ENCODE results near the gene ANKDD1B.

Gene ANKDD1B

DNA sequence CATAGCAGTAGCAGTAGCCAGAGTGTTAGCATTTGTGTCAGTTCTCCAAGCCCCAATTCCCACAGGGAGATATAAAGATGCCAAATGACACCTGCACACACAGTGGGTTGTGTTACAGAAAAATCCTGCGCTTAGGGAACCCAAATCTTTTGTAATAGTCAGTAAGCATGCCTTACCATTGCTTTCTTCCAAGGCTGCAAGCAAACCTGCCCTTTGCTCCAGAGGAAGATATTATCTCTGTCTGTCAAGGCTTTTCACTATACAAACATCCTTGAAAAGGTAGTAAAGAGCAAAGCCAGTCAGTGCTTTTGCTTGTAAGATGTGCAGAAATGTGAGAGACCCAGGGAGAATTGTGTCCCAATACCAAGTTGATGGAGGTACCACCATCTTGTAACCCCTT is 2.9 kb downstream of the ANKDD1B start:
- Histone ChIP-seq H3K9me3 (ENCODE audit: control insufficient read depth, insufficient read depth, low read depth, low read length) (no peaks in the 10 kb centered on the region), H3K4me1 (ENCODE audit: control insufficient read depth, insufficient read depth, low read length) (peaks cover 24% of the 10 kb centered on the region), H3K36me3 (ENCODE audit: control insufficient read depth in 2 of 2, insufficient read depth in 1 of 2, low read length in 2 of 2) (no peaks in the 10 kb centered on the region), H3K4me3 (ENCODE audit: low read depth, low read length) (no peak overlapping the region), H3K27ac (ENCODE audit: extremely low read depth, low read depth, low read length) (no peak overlapping the region)
- POLR2A ChIA-PET: no interaction called here
- TF ChIP-seq ZNF354C (tag by site-specific recombination; IDR thresholded peaks at IDR 0.05; ENCODE audit: borderline replicate concordance, low read depth) (no peak), ZNF544 (tag by site-specific recombination; IDR thresholded peaks at IDR 0.05) (no peak), ZNF19 (tag by site-specific recombination; IDR thresholded peaks at IDR 0.05; ENCODE audit: low read depth) (no peak), ZBTB21 (tag by site-specific recombination; IDR thresholded peaks at IDR 0.05) (no peak), KLF10 (tag by site-specific recombination; IDR thresholded peaks at IDR 0.05) (no peak), ZNF302 (tag by site-specific recombination; IDR thresholded peaks at IDR 0.05; ENCODE audit: low read depth) (no peak), OVOL3 (tag by site-specific recombination; IDR thresholded peaks at IDR 0.05) (no peak), ZNF585B (tag by site-specific recombination; IDR thresholded peaks at IDR 0.05) (no peak)
- TF ChIP-seq, protein P1, sequence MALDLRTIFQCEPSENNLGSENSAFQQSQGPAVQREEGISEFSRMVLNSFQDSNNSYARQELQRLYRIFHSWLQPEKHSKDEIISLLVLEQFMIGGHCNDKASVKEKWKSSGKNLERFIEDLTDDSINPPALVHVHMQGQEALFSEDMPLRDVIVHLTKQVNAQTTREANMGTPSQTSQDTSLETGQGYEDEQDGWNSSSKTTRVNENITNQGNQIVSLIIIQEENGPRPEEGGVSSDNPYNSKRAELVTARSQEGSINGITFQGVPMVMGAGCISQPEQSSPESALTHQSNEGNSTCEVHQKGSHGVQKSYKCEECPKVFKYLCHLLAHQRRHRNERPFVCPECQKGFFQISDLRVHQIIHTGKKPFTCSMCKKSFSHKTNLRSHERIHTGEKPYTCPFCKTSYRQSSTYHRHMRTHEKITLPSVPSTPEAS (tag by site-specific recombination; IDR thresholded peaks at IDR 0.05): no peak
- TF ChIP-seq, protein P2, sequence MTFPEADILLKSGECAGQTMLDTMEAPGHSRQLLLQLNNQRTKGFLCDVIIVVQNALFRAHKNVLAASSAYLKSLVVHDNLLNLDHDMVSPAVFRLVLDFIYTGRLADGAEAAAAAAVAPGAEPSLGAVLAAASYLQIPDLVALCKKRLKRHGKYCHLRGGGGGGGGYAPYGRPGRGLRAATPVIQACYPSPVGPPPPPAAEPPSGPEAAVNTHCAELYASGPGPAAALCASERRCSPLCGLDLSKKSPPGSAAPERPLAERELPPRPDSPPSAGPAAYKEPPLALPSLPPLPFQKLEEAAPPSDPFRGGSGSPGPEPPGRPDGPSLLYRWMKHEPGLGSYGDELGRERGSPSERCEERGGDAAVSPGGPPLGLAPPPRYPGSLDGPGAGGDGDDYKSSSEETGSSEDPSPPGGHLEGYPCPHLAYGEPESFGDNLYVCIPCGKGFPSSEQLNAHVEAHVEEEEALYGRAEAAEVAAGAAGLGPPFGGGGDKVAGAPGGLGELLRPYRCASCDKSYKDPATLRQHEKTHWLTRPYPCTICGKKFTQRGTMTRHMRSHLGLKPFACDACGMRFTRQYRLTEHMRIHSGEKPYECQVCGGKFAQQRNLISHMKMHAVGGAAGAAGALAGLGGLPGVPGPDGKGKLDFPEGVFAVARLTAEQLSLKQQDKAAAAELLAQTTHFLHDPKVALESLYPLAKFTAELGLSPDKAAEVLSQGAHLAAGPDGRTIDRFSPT (tag by site-specific recombination; IDR thresholded peaks at IDR 0.05): no peak
- TF ChIP-seq, protein P3, sequence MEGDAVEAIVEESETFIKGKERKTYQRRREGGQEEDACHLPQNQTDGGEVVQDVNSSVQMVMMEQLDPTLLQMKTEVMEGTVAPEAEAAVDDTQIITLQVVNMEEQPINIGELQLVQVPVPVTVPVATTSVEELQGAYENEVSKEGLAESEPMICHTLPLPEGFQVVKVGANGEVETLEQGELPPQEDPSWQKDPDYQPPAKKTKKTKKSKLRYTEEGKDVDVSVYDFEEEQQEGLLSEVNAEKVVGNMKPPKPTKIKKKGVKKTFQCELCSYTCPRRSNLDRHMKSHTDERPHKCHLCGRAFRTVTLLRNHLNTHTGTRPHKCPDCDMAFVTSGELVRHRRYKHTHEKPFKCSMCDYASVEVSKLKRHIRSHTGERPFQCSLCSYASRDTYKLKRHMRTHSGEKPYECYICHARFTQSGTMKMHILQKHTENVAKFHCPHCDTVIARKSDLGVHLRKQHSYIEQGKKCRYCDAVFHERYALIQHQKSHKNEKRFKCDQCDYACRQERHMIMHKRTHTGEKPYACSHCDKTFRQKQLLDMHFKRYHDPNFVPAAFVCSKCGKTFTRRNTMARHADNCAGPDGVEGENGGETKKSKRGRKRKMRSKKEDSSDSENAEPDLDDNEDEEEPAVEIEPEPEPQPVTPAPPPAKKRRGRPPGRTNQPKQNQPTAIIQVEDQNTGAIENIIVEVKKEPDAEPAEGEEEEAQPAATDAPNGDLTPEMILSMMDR (tag by site-specific recombination; IDR thresholded peaks at IDR 0.05): no peak
- CTCF ChIA-PET: no interaction called here

DNA sequence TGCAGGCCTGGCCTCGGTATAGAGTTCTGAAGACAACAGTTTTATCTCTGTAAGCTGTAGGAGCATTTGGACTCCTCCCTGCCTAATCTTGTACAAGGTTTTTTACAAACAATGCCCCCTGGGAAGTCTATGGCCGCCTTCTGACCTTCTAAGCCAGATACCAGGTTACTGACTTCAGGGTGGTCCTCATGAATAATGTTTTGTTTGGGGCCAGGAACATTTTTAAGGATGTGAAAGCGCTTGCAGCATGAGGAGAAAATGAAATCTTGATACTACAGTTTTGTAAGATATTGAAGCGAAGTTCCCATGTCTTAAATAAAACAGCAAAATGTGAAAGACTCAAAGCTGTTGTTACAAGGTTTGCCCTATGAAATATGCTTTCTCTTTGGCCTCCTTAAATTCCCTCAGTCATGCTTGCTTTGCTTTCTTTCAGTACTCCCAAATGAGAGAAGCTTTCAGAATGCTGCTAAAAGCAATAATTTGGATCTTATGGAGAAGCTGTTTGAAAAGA is 5.2 kb downstream of the ANKDD1B start:
- TF ChIP-seq, protein P4, sequence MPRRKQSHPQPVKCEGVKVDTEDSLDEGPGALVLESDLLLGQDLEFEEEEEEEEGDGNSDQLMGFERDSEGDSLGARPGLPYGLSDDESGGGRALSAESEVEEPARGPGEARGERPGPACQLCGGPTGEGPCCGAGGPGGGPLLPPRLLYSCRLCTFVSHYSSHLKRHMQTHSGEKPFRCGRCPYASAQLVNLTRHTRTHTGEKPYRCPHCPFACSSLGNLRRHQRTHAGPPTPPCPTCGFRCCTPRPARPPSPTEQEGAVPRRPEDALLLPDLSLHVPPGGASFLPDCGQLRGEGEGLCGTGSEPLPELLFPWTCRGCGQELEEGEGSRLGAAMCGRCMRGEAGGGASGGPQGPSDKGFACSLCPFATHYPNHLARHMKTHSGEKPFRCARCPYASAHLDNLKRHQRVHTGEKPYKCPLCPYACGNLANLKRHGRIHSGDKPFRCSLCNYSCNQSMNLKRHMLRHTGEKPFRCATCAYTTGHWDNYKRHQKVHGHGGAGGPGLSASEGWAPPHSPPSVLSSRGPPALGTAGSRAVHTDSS (tag by site-specific recombination; IDR thresholded peaks at IDR 0.05): no peak
- TF ChIP-seq, protein P5, sequence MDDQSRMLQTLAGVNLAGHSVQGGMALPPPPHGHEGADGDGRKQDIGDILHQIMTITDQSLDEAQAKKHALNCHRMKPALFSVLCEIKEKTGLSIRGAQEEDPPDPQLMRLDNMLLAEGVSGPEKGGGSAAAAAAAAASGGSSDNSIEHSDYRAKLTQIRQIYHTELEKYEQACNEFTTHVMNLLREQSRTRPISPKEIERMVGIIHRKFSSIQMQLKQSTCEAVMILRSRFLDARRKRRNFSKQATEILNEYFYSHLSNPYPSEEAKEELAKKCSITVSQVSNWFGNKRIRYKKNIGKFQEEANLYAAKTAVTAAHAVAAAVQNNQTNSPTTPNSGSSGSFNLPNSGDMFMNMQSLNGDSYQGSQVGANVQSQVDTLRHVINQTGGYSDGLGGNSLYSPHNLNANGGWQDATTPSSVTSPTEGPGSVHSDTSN (CRISPR knock-in tag; IDR thresholded peaks at IDR 0.05): no peak
- peak; percentile 56 for TF ChIP-seq GLIS1 (tag by site-specific recombination; IDR thresholded peaks at IDR 0.05)
- no peak for TF ChIP-seq KLF10 (tag by site-specific recombination; IDR thresholded peaks at IDR 0.05)
- TF ChIP-seq ZFP37 (tag by site-specific recombination; IDR thresholded peaks at IDR 0.05): no peak
- no peak for TF ChIP-seq ZNF792 (tag by site-specific recombination; IDR thresholded peaks at IDR 0.05)
- no peak for TF ChIP-seq MEIS1 (CRISPR knock-in tag; IDR thresholded peaks at IDR 0.05; ENCODE audit: borderline replicate concordance)
- no peak for TF ChIP-seq ZNF658 (tag by site-specific recombination; IDR thresholded peaks at IDR 0.05)
- Histone ChIP-seq H3K27ac (ENCODE audit: extremely low read depth, low read depth, low read length) (no peak overlapping the region), H3K4me1 (ENCODE audit: control insufficient read depth, insufficient read depth, low read length) (peaks cover 15% of the 10 kb centered on the region), H3K4me3 (ENCODE audit: low read depth, low read length) (no peak overlapping the region), H3K9me3 (ENCODE audit: control insufficient read depth, insufficient read depth, low read depth, low read length) (no peaks in the 10 kb centered on the region), H3K36me3 (ENCODE audit: control insufficient read depth in 2 of 2, insufficient read depth in 1 of 2, low read length in 2 of 2) (no peaks in the 10 kb centered on the region)
- ChIA-PET CTCF (interaction anchor here (0.6 kb wide), 1 partner anchor 92 kb away, joined by 4 read pairs; no protein-coding TSS in a partner anchor), POLR2A (no interaction called here)

All from HEK293 (cell line).